ENCODE results near the gene GLRX. TPM values are rescaled to one million over a fixed set of nuclear protein-coding genes. Genes with fewer than 3 reads are reported as not detected.

The GLRX gene
- total and polyA plus RNA-seq, 2 of the 13 experiments (the other 11 are each of a cell fraction or from before 2014, with no cell fraction given), result 63.8 to 499 TPM

- TF ChIP-seq, protein P1, sequence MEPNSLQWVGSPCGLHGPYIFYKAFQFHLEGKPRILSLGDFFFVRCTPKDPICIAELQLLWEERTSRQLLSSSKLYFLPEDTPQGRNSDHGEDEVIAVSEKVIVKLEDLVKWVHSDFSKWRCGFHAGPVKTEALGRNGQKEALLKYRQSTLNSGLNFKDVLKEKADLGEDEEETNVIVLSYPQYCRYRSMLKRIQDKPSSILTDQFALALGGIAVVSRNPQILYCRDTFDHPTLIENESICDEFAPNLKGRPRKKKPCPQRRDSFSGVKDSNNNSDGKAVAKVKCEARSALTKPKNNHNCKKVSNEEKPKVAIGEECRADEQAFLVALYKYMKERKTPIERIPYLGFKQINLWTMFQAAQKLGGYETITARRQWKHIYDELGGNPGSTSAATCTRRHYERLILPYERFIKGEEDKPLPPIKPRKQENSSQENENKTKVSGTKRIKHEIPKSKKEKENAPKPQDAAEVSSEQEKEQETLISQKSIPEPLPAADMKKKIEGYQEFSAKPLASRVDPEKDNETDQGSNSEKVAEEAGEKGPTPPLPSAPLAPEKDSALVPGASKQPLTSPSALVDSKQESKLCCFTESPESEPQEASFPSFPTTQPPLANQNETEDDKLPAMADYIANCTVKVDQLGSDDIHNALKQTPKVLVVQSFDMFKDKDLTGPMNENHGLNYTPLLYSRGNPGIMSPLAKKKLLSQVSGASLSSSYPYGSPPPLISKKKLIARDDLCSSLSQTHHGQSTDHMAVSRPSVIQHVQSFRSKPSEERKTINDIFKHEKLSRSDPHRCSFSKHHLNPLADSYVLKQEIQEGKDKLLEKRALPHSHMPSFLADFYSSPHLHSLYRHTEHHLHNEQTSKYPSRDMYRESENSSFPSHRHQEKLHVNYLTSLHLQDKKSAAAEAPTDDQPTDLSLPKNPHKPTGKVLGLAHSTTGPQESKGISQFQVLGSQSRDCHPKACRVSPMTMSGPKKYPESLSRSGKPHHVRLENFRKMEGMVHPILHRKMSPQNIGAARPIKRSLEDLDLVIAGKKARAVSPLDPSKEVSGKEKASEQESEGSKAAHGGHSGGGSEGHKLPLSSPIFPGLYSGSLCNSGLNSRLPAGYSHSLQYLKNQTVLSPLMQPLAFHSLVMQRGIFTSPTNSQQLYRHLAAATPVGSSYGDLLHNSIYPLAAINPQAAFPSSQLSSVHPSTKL (CRISPR knock-in tag; IDR thresholded peaks at IDR 0.05), result peak; percentile 49
- TF ChIP-seq NR2F6 (IDR thresholded peaks at IDR 0.05), result peak; percentile 48
- TF ChIP-seq NR2F6 (CRISPR knock-in tag; IDR thresholded peaks at IDR 0.05), result no peak
- TF ChIP-seq EP300 (IDR thresholded peaks at IDR 0.05; ENCODE audit: low read depth in 2 of 2, low read length in 2 of 2), result peak in 1 of 2 experiments; percentile 43; a peak in 1 of 4 replicates
- no peak for TF ChIP-seq EP300 (CRISPR knock-in tag; IDR thresholded peaks at IDR 0.05; ENCODE audit: borderline replicate concordance)
- TF ChIP-seq POGK (CRISPR knock-in tag; conservative IDR thresholded peaks at IDR 0.05), result no peak
- TF ChIP-seq BCL6 (CRISPR knock-in tag; IDR thresholded peaks at IDR 0.05), result peak; percentile 35; the same call in 1 of the 2 replicates
- 0 out of 2 replicates have a peak, but pooled peaks have one; percentile 14 for TF ChIP-seq SOX5 (CRISPR knock-in tag; IDR thresholded peaks at IDR 0.05; ENCODE audit: borderline replicate concordance)
- TF ChIP-seq SOX13 (IDR thresholded peaks at IDR 0.05), result no peak
- peak in 1 of 2 experiments; percentile 18; a peak in 1 of 4 replicates for TF ChIP-seq SOX13 (CRISPR knock-in tag; conservative IDR thresholded peaks at IDR 0.05 in 1 of 2, IDR thresholded peaks at IDR 0.05 in 1 of 2)
- TF ChIP-seq ZNF800 (CRISPR knock-in tag; IDR thresholded peaks at IDR 0.05), result no peak
- TF ChIP-seq FOXA3 (CRISPR knock-in tag; IDR thresholded peaks at IDR 0.05), result peak; percentile 43; the same call in 1 of the 2 replicates
- no peak for TF ChIP-seq NR2F1 (CRISPR knock-in tag; IDR thresholded peaks at IDR 0.05)
- TF ChIP-seq, protein P2, sequence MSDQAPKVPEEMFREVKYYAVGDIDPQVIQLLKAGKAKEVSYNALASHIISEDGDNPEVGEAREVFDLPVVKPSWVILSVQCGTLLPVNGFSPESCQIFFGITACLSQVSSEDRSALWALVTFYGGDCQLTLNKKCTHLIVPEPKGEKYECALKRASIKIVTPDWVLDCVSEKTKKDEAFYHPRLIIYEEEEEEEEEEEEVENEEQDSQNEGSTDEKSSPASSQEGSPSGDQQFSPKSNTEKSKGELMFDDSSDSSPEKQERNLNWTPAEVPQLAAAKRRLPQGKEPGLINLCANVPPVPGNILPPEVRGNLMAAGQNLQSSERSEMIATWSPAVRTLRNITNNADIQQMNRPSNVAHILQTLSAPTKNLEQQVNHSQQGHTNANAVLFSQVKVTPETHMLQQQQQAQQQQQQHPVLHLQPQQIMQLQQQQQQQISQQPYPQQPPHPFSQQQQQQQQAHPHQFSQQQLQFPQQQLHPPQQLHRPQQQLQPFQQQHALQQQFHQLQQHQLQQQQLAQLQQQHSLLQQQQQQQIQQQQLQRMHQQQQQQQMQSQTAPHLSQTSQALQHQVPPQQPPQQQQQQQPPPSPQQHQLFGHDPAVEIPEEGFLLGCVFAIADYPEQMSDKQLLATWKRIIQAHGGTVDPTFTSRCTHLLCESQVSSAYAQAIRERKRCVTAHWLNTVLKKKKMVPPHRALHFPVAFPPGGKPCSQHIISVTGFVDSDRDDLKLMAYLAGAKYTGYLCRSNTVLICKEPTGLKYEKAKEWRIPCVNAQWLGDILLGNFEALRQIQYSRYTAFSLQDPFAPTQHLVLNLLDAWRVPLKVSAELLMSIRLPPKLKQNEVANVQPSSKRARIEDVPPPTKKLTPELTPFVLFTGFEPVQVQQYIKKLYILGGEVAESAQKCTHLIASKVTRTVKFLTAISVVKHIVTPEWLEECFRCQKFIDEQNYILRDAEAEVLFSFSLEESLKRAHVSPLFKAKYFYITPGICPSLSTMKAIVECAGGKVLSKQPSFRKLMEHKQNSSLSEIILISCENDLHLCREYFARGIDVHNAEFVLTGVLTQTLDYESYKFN (CRISPR knock-in tag; conservative IDR thresholded peaks at IDR 0.05), result peak; percentile 30; the same call in 1 of the 2 replicates
- TF ChIP-seq HIC2 (CRISPR knock-in tag; IDR thresholded peaks at IDR 0.05; ENCODE audit: low read depth), result 0 out of 2 replicates have a peak, but pooled peaks have one; percentile 25
- peak; percentile 42; the same call in 1 of the 2 replicates for TF ChIP-seq RFX1 (IDR thresholded peaks at IDR 0.05)
These were observed 27.9 kb upstream of the GLRX start (continued) for GRCh38 chr5:95850391-95850894.

All from HepG2 (cell line).